ENCODE measurements around the gene CD8A. TPM values are rescaled to one million over a fixed set of nuclear protein-coding genes. Genes with fewer than 3 reads are reported as not detected.

Gene CD8A
- polyA plus RNA-seq, 3 donors: 0.03 to 1.1 (median 0.88) TPM

DNA sequence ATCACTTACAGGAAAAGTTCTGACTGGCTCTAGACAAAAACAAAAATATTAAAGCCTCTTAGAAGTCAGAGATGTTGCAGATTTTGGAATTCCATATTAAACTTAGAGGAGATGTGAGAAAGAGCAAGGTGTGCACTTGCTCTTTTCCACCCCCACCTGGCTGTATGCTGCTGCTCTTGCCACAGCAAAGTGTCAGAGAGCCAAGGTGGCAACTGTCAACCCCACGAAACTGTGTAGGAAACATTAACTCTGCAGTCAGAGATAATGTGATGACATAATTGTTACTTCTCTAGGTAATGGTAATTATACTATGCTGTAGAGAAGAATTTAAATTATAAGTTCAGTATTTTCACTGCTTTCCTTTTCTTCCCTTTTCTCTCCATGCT is 25.4 kb downstream of the CD8A start:
- no peak overlapping the region for H3K4me3 Mint-ChIP-seq
- no peak for DNase-seq
- no CpG with 5 or more reads among the region's 1 CpG for WGBS (ENCODE audit: insufficient coverage)
- Histone ChIP-seq H4K20me1 (ENCODE audit: insufficient read depth, low read length) (peaks cover 67% of the 10 kb centered on the region), H3K9me3 (replicated peaks in 1 of 2; ENCODE audit: control insufficient read depth in 1 of 2, insufficient read depth in 1 of 2, low read length in 2 of 2) (no peaks in the 10 kb centered on the region), H3K4me3 (replicated peaks in 1 of 3; ENCODE audit: low read depth in 2 of 3, low read length in 3 of 3) (no peak overlapping the region), H3K4me1 (ENCODE audit: control insufficient read depth in 1 of 2, insufficient read depth in 2 of 2, low read length in 2 of 2) (no peaks in the 10 kb centered on the region), H3K27ac (ENCODE audit: low read depth in 1 of 2, low read length in 2 of 2) (no peak overlapping the region), H3K4me2 (replicated peaks; ENCODE audit: extremely low read depth, low read length, poor library complexity, severe bottlenecking) (no peak overlapping the region), H3K9ac (ENCODE audit: insufficient read depth, low read length, poor library complexity, severe bottlenecking) (no peak overlapping the region), H2AFZ (ENCODE audit: insufficient read depth, low read depth, low read length, poor library complexity, severe bottlenecking) (no peak overlapping the region), H3K36me3 (replicated peaks in 1 of 2; ENCODE audit: control insufficient read depth in 1 of 2, insufficient read depth in 2 of 2, low read length in 2 of 2) (peaks cover 45 to 72% of the 10 kb centered on the region in 2 donors), H3K27me3 (ENCODE audit: control insufficient read depth in 2 of 2, insufficient read depth in 2 of 2, low read length in 2 of 2) (no peaks in the 10 kb centered on the region), H3K79me2 (ENCODE audit: insufficient read depth, low read length) (peaks cover 18% of the 10 kb centered on the region)
- peaks cover 52 to 56% of the 10 kb centered on the region in 2 donors for H3K36me3 Mint-ChIP-seq
- H3K27me3 Mint-ChIP-seq (ENCODE audit: low read depth in 3 of 3): peaks cover 0 to 5% (median 0%) of the 10 kb centered on the region in 3 donors
- TF ChIP-seq CTCF (IDR thresholded peaks at IDR 0.05): no peak
- H3K9me3 Mint-ChIP-seq: no peaks in the 10 kb centered on the region
- intact Hi-C loops (cut with micrococcal nuclease): no loop called here
- no peak overlapping the region for H3K27ac Mint-ChIP-seq
- H3K4me1 Mint-ChIP-seq: peaks cover 4% of the 10 kb centered on the region

DNA sequence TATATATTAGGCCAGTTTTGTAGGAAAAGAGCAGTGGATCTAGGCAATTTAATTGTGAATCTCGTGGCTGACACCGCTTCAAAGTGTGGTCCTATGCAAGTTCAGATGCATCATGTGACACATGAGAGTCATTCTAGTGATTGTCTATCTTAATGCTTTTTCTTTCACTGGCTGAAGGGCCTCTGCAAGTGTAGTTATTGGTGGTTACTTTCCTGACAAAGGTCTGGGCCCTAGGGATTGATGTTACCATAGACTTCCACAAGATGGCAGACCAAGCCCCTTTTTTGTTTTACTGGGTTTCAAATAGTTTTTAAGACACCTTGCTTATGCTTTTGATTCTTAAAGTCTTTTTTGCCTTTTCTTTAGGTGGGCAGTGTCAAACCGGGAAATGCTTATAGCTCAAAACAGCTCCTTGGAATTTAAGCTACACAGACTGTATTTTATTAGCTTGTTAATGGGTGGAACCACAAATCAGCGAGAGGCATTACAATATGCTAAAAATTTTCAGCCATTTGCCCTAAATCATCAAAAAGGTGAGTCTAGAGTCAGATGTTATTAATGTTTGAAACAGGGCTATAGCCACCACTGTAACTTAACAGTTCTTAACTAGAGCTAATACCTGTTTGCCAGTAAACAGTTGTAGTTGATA is 25.9 kb downstream of the CD8A start:
- Histone ChIP-seq H3K36me3 (replicated peaks in 1 of 2; ENCODE audit: control insufficient read depth in 1 of 2, insufficient read depth in 2 of 2, low read length in 2 of 2) (peaks cover 40 to 72% of the 10 kb centered on the region in 2 donors), H3K27me3 (ENCODE audit: control insufficient read depth in 2 of 2, insufficient read depth in 2 of 2, low read length in 2 of 2) (no peaks in the 10 kb centered on the region), H3K79me2 (ENCODE audit: insufficient read depth, low read length) (peaks cover 23% of the 10 kb centered on the region), H2AFZ (ENCODE audit: insufficient read depth, low read depth, low read length, poor library complexity, severe bottlenecking) (no peak overlapping the region), H3K4me3 (replicated peaks in 1 of 3; ENCODE audit: low read depth in 2 of 3, low read length in 3 of 3) (no peak overlapping the region), H3K27ac (ENCODE audit: low read depth in 1 of 2, low read length in 2 of 2) (peak overlapping the region in 1 of 2 donors; percentile 23), H3K9ac (ENCODE audit: insufficient read depth, low read length, poor library complexity, severe bottlenecking) (no peak overlapping the region), H3K4me1 (ENCODE audit: control insufficient read depth in 1 of 2, insufficient read depth in 2 of 2, low read length in 2 of 2) (no peaks in the 10 kb centered on the region), H3K4me2 (replicated peaks; ENCODE audit: extremely low read depth, low read length, poor library complexity, severe bottlenecking) (no peak overlapping the region), H4K20me1 (ENCODE audit: insufficient read depth, low read length) (peaks cover 67% of the 10 kb centered on the region), H3K9me3 (replicated peaks in 1 of 2; ENCODE audit: control insufficient read depth in 1 of 2, insufficient read depth in 1 of 2, low read length in 2 of 2) (no peaks in the 10 kb centered on the region)
- peaks cover 51 to 56% of the 10 kb centered on the region in 2 donors for H3K36me3 Mint-ChIP-seq
- H3K4me3 Mint-ChIP-seq: no peak overlapping the region
- H3K27me3 Mint-ChIP-seq (ENCODE audit: low read depth in 3 of 3): peaks cover 0 to 4% (median 0%) of the 10 kb centered on the region in 3 donors
- intact Hi-C loops (cut with micrococcal nuclease): no loop called here
- peak; percentile 65 for TF ChIP-seq CTCF (IDR thresholded peaks at IDR 0.05)
- WGBS (ENCODE audit: insufficient coverage): 93% methylated on average over 2 of the region's 4 CpGs
- peak; percentile 8 to 20 (median 11) for DNase-seq
- H3K4me1 Mint-ChIP-seq: peaks cover 6% of the 10 kb centered on the region
- H3K9me3 Mint-ChIP-seq: no peaks in the 10 kb centered on the region
- H3K27ac Mint-ChIP-seq: peak overlapping the region in 1 of 7 donors; percentile 15
